H1 (cell line): ENCODE measurements around the gene CNIH4. TPM values are rescaled to one million over a fixed set of nuclear protein-coding genes. Genes with fewer than 3 reads are reported as not detected.

Experiments used
- CTCF ChIA-PET: fragments of 300-600 bp; sonication (Branson Sonifier 250); formaldehyde crosslinking; loops from one replicate; lab custom pipeline; 2021; ENCODE audit not compliant: partially characterized antibody; lab: Charles Lee
- POLR2A ChIA-PET: fragments of 300-600 bp; sonication (Branson Sonifier 250); formaldehyde crosslinking; loops from one replicate; lab custom pipeline; 2021; ENCODE audit warnings: inconsistent platforms; ENCODE audit not compliant: partially characterized antibody; lab: Charles Lee
- DNase-seq, 2 experiments: peaks; one replicate each; pipeline versions ENCODE4 v3.0.0 to v3.0.0-alpha.2; 2010 to 2022; ENCODE audit warnings: low spot score in 2 of 2, low read depth in 1 of 2, mixed read lengths in 1 of 2
- FAIRE-seq: peaks from 2 replicates; lab custom pipeline; 2011; peaks lifted over from hg19 to GRCh38; lab: Jason Lieb, UNC
- H2AFZ ChIP-seq: 2 replicates; pipeline ENCODE4 v1.8.1; 2012; ENCODE audit warnings: low read length, inconsistent platforms
- H2AK5ac ChIP-seq: 2 replicates; pipeline ENCODE4 v1.6.1; 2013; ENCODE audit warnings: low read depth, low read length
- H2BK120ac ChIP-seq: replicated peaks from 2 replicates; pipeline ENCODE3; 2013; ENCODE audit warnings: low read depth, low read length, inconsistent platforms
- H2BK12ac ChIP-seq: 2 replicates; pipeline ENCODE4 v1.6.1; 2013; ENCODE audit warnings: low read depth, low read length
- H2BK15ac ChIP-seq: 2 replicates; pipeline ENCODE4 v1.6.1; 2013; ENCODE audit warnings: low read length
- H2BK20ac ChIP-seq: 2 replicates; pipeline ENCODE4 v1.6.1; 2013; ENCODE audit warnings: low read length
- H2BK5ac ChIP-seq: 2 replicates; pipeline ENCODE4 v1.6.1; 2013; ENCODE audit warnings: low read depth, low read length
- H3K14ac ChIP-seq: 2 replicates; pipeline ENCODE4 v1.6.1; 2013; ENCODE audit warnings: inconsistent platforms; ENCODE audit not compliant: insufficient read length
- H3K18ac ChIP-seq: 2 replicates; pipeline ENCODE4 v1.6.1; 2013; ENCODE audit warnings: low read length; ENCODE audit errors: extremely low read depth
- H3K23ac ChIP-seq: 2 replicates; pipeline ENCODE4 v1.6.1; 2013; ENCODE audit warnings: inconsistent platforms; ENCODE audit not compliant: insufficient read length
- H3K23me2 ChIP-seq: 2 replicates; pipeline ENCODE4 v1.6.1; 2013; ENCODE audit warnings: low read depth, low read length
- H3K27ac ChIP-seq: 2 replicates; pipeline ENCODE4 v1.6.1; 2011; ENCODE audit warnings: low read depth, low read length, inconsistent platforms
- H3K27me3 ChIP-seq, 4 experiments: replicated peaks in 1 of 4; 1 replicate in 1 of 4; 2 replicates in 3 of 4; pipeline versions ENCODE4 v1.6.1 to v1.8.1; 2011 to 2013; ENCODE audit warnings: low read length in 3 of 4, mild to moderate bottlenecking in 3 of 4, inconsistent platforms in 2 of 4, mixed read lengths in 2 of 4, moderate library complexity in 1 of 4; ENCODE audit not compliant: control insufficient read depth in 3 of 4, insufficient read depth in 3 of 4; ENCODE audit errors: extremely low read depth in 1 of 4
- H3K36me3 ChIP-seq, 4 experiments: 2 replicates each; pipeline versions ENCODE4 v1.6.1 to v1.8.1; 2011 to 2013; ENCODE audit warnings: mild to moderate bottlenecking in 4 of 4, low read length in 3 of 4, moderate library complexity in 2 of 4, control low read depth in 1 of 4, inconsistent platforms in 1 of 4; ENCODE audit not compliant: insufficient read depth in 4 of 4, control insufficient read depth in 2 of 4
- H3K4ac ChIP-seq: replicated peaks from 2 replicates; pipeline ENCODE3; 2013; ENCODE audit warnings: low read length, low read depth, mixed read lengths, inconsistent platforms; ENCODE audit not compliant: insufficient read length
- H3K4me1 ChIP-seq, 4 experiments: replicated peaks in 1 of 4; 1 replicate in 1 of 4; 2 replicates in 3 of 4; pipeline versions ENCODE4 v1.6.1 to v1.8.1; 2011 to 2013; ENCODE audit warnings: low read length in 3 of 4, inconsistent platforms in 2 of 4, mixed read lengths in 1 of 4; ENCODE audit not compliant: insufficient read depth in 4 of 4, control insufficient read depth in 3 of 4
- H3K4me2 ChIP-seq, 2 experiments: 2 replicates each; pipeline versions ENCODE4 v1.6.1 to v1.8.1; 2011 to 2013; ENCODE audit warnings: low read depth in 2 of 2, low read length in 2 of 2, control low read depth in 1 of 2, inconsistent platforms in 1 of 2, mild to moderate bottlenecking in 1 of 2; ENCODE audit not compliant: insufficient read depth in 1 of 2
- H3K4me3 ChIP-seq, 4 experiments: fragments of 200-600, 300-600 bp in 1 of 4; sonication (generic), shearing (Covaris generic), sonication (Bioruptor Twin) in 1 of 4; 2 replicates each; pipeline versions ENCODE4 v1.5.1 to v1.8.1; 2011 to 2016; ENCODE audit warnings: low read length in 4 of 4, low read depth in 3 of 4, control low read depth in 2 of 4, inconsistent platforms in 2 of 4, mild to moderate bottlenecking in 2 of 4, mixed read lengths in 1 of 4, moderate library complexity in 1 of 4; ENCODE audit not compliant: insufficient read depth in 2 of 4; ENCODE audit errors: extremely low read depth in 1 of 4
- H3K56ac ChIP-seq: replicated peaks from 2 replicates; pipeline ENCODE3; 2013; ENCODE audit warnings: low read depth, mild to moderate bottlenecking, mixed read lengths, low read length, inconsistent platforms; ENCODE audit not compliant: insufficient read length
- H3K79me1 ChIP-seq: 2 replicates; pipeline ENCODE4 v1.6.1; 2013; ENCODE audit warnings: low read depth, low read length, control low read depth
- H3K79me2 ChIP-seq, 2 experiments: 2 replicates each; pipeline versions ENCODE4 v1.6.1 to v1.8.1; 2012 to 2013; ENCODE audit warnings: low read length in 2 of 2, mild to moderate bottlenecking in 2 of 2, inconsistent platforms in 1 of 2; ENCODE audit not compliant: insufficient read depth in 2 of 2, control insufficient read depth in 1 of 2
- H3K9ac ChIP-seq, 4 experiments: replicated peaks in 1 of 4; 1 replicate in 1 of 4; 2 replicates in 3 of 4; pipeline versions ENCODE4 v1.6.1 to v1.8.1; 2011 to 2013; ENCODE audit warnings: low read depth in 3 of 4, low read length in 3 of 4, control low read depth in 2 of 4, mild to moderate bottlenecking in 2 of 4, moderate library complexity in 2 of 4, inconsistent platforms in 1 of 4; ENCODE audit errors: extremely low read depth in 1 of 4
- H3K9me3 ChIP-seq, 2 experiments: 2 replicates each; pipeline versions ENCODE4 v1.6.1 to v1.8.1; 2012 to 2013; ENCODE audit warnings: mild to moderate bottlenecking in 2 of 2, moderate library complexity in 2 of 2, control low read depth in 1 of 2, inconsistent platforms in 1 of 2, low read depth in 1 of 2, low read length in 1 of 2, mixed read lengths in 1 of 2; ENCODE audit not compliant: insufficient read depth in 2 of 2
- H4K20me1 ChIP-seq, 2 experiments: replicated peaks in 1 of 2; 2 replicates each; pipeline versions ENCODE3 to v1.8.1; 2011 to 2013; ENCODE audit warnings: inconsistent platforms in 2 of 2, low read length in 2 of 2, mild to moderate bottlenecking in 1 of 2; ENCODE audit not compliant: insufficient read depth in 2 of 2, control insufficient read depth in 1 of 2
- H4K5ac ChIP-seq: 2 replicates; pipeline ENCODE4 v1.6.1; 2013; ENCODE audit warnings: low read length, low read depth, mixed read lengths, inconsistent platforms; ENCODE audit not compliant: insufficient read length
- H4K8ac ChIP-seq: 2 replicates; pipeline ENCODE4 v1.8.0; 2013; ENCODE audit warnings: mild to moderate bottlenecking, moderate library complexity, low read length, inconsistent platforms; ENCODE audit not compliant: insufficient read depth; ENCODE audit errors: extremely low read depth
- H4K91ac ChIP-seq: replicated peaks from 2 replicates; pipeline ENCODE3; 2013; ENCODE audit warnings: low read length, mixed read lengths, inconsistent platforms; ENCODE audit not compliant: insufficient read length
- BACH1 ChIP-seq: IDR thresholded peaks from 2 replicates; pipeline ENCODE4 v1.6.1; 2012; ENCODE audit warnings: low read length, improper control_type of control experiment
- BRCA1 ChIP-seq: IDR thresholded peaks from 2 replicates; pipeline ENCODE4 v1.6.1; 2012; ENCODE audit warnings: low read depth, low read length, improper control_type of control experiment
- CHD1 ChIP-seq: IDR thresholded peaks from 2 replicates; pipeline ENCODE4 v1.6.1; 2012; ENCODE audit warnings: low read depth, low read length, improper control_type of control experiment
- EZH2 ChIP-seq: fragments of 200-600 bp; sonication (generic); IDR thresholded peaks from 2 replicates; pipeline ENCODE4 v1.7.1; 2012; ENCODE audit warnings: low read depth, mild to moderate bottlenecking, moderate library complexity, low read length, inconsistent platforms; ENCODE audit not compliant: severe bottlenecking
- GTF2F1 ChIP-seq: IDR thresholded peaks from 2 replicates; pipeline ENCODE4 v1.6.1; 2012; ENCODE audit warnings: low read depth, low read length, improper control_type of control experiment, borderline replicate concordance
- HDAC6 ChIP-seq: IDR thresholded peaks from one replicate; pipeline ENCODE4 v1.7.1; 2012; ENCODE audit warnings: low read depth, mild to moderate bottlenecking, inconsistent platforms, low read length, moderate library complexity
- MAFK ChIP-seq: IDR thresholded peaks from 2 replicates; pipeline ENCODE4 v1.6.1; 2012; ENCODE audit warnings: low read depth, mild to moderate bottlenecking, improper control_type of control experiment, low read length
- RAD21 ChIP-seq, 2 experiments: IDR thresholded peaks in 1 of 2; conservative IDR thresholded peaks in 1 of 2; 2 replicates each; pipeline ENCODE4 v1.6.1; 2011; ENCODE audit warnings: low read depth in 2 of 2, low read length in 2 of 2, improper control_type of control experiment in 1 of 2, inconsistent platforms in 1 of 2, mild to moderate bottlenecking in 1 of 2, moderate library complexity in 1 of 2
- SIN3A ChIP-seq, 2 experiments: IDR thresholded peaks in 1 of 2; conservative IDR thresholded peaks in 1 of 2; 2 replicates each; pipeline ENCODE4 v1.6.1; 2011 to 2012; ENCODE audit warnings: low read length in 2 of 2, improper control_type of control experiment in 1 of 2, low read depth in 1 of 2, mild to moderate bottlenecking in 1 of 2
- SIRT6 ChIP-seq: IDR thresholded peaks from one replicate; pipeline ENCODE4 v1.7.1; 2012; ENCODE audit warnings: low read length, inconsistent platforms
- TCF12 ChIP-seq: IDR thresholded peaks from 2 replicates; pipeline ENCODE4 v1.6.1; 2011; ENCODE audit warnings: low read depth, mild to moderate bottlenecking, low read length
- WGBS, 2 experiments: shearing (Covaris generic) in 1 of 2; methylation state at CpG; one replicate each; pipeline versions ENCODE4 v1.1.6 to v1.1.7; 2013 to 2015; ENCODE audit warnings: low lambda C conversion rate in 2 of 2, mixed read lengths in 2 of 2, inconsistent platforms in 1 of 2, low coverage in 1 of 2, missing lambda C conversion rate in 1 of 2; ENCODE audit not compliant: insufficient replicate concordance in 2 of 2, insufficient coverage in 1 of 2, insufficient read length in 1 of 2; ENCODE audit errors: extremely low coverage in 1 of 2, missing lambda C conversion rate in 1 of 2; 5-methylcytosine and 5-hydroxymethylcytosine counted together
- polyA plus RNA-seq, 7 experiments: library from polyadenylated mRNA; depleted of rRNA in 3 of 7; stranded (reverse) in 5 of 7; unstranded in 2 of 7; fragments of >200 nt in 5 of 7; fragments of 200-250 nt in 2 of 7; gene quantifications; 1 replicate in 5 of 7; 2 replicates in 1 of 7; 4 replicates in 1 of 7; pipeline versions ENCODE4 v1.2.1 to v1.2.3, GENCODE V29; 2011 to 2013; ENCODE audit warnings: missing spikeins in 2 of 7, mixed read lengths in 2 of 7
- total RNA-seq: library from RNA; stranded (reverse); fragmentation: NEBNext Ultra II Directional; extraction: Animal tissue kit (Norgen Biotek cat#: 25700); gene quantifications from 2 replicates; pipeline ENCODE4 v1.2.1, GENCODE V29; 2021

Gene CNIH4
- total and polyA plus RNA-seq, 2 of the 8 experiments (the other 6 are each of a cell fraction or from before 2014, with no cell fraction given) = 76.2 to 151 TPM

DNA sequence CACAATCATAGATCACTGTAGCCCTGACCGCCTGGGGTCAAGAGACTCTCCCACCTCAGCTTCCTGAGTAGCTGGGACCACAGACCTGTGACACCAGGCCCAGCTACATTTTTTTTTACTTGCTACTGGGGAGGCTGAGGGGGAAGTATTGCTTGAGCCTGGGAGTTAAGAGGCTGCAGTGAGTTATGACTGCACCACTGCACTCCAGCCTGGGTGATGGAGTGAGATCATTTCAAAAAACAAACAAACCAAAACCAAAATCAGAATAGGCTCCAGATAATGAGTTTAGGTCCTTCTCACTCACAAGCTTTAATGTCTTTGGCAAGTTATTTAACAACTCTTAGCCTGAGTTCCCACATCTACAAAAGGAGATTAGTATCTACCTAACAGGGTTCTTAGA lies 55.1 kb downstream of the CNIH4 start:
- Histone ChIP-seq H4K20me1 (peaks cover 0 to 3% of the 10 kb centered on the region in 2 experiments), H3K79me1 (no peaks in the 10 kb centered on the region; the same call in 1 of the 2 replicates), H2BK12ac (no peak overlapping the region), H2BK120ac (no peak overlapping the region), H2BK5ac (no peak overlapping the region), H2BK15ac (no peak overlapping the region), H3K4me1 (no peaks in the 10 kb centered on the region), H3K4me3 (no peak overlapping the region), H3K14ac (no peak overlapping the region), H4K8ac (peak overlapping the region; percentile 68), H3K4me2 (no peak overlapping the region), H2AK5ac (no peak overlapping the region), H2BK20ac (no peak overlapping the region), H3K18ac (no peak overlapping the region), H3K27me3 (no peaks in the 10 kb centered on the region), H3K27ac (no peak overlapping the region), H3K4ac (no peak overlapping the region), H3K23me2 (no peaks in the 10 kb centered on the region), H2AFZ (no peak overlapping the region), H4K91ac (no peak overlapping the region), H3K79me2 (no peaks in the 10 kb centered on the region), H3K23ac (no peak overlapping the region), H3K36me3 (peaks cover 9 to 76% (median 39%) of the 10 kb centered on the region in 4 experiments; a peak in 7 of 8 replicates), H3K9me3 (no peaks in the 10 kb centered on the region), H3K9ac (no peak overlapping the region), H4K5ac (no peak overlapping the region)
- no peak for DNase-seq
- WGBS, 2 experiments = 100% methylated on average over 1 of the region's 1 CpG; no CpG with 5 or more reads in 1 of the 2 experiments
- ChIA-PET POLR2A (interaction anchor here (1.5 to 1.6 kb wide), 2 partner anchors 17 to 22 kb away, joined by 5 to 6 read pairs; partner anchors contain the start of gene WDR26), CTCF (no interaction called here)
- FAIRE-seq = no peak
- no peak for TF ChIP-seq SIRT6
- no peak for TF ChIP-seq SIN3A (conservative IDR thresholded peaks at IDR 0.05 in 1 of 2, IDR thresholded peaks at IDR 0.05 in 1 of 2; ENCODE audit: low read depth in 1 of 2, low read length in 2 of 2)
- no peak for TF ChIP-seq EZH2
- no peak for TF ChIP-seq BACH1
- no peak for TF ChIP-seq TCF12
- TF ChIP-seq BRCA1 = no peak
- TF ChIP-seq GTF2F1 = no peak
- no peak for TF ChIP-seq MAFK
- TF ChIP-seq RAD21 (IDR thresholded peaks at IDR 0.05 in 1 of 2, conservative IDR thresholded peaks at IDR 0.05 in 1 of 2; ENCODE audit: low read depth in 2 of 2, low read length in 2 of 2) = no peak
- TF ChIP-seq CHD1 = no peak
- TF ChIP-seq HDAC6 = no peak
- TF ChIP-seq, all 59 proteins: peak for 0
- H3K56ac ChIP-seq = no peak overlapping the region
